Peyer's patch (tissue), 4 donors: ENCODE results near the gene SPOCK3.

Experiments
- POLR2A ChIP-seq, 2 donors: fragments of 450-650 bp; IDR thresholded peaks; one replicate each; pipeline ENCODE4 v1.5.1; 2017; ENCODE audit warnings: antibody characterized with exemption in 2 of 2, mild to moderate bottlenecking in 2 of 2, moderate library complexity in 2 of 2
- TF ChIP-seq, protein P1 (sequence below), 6 experiments: fragments of 450-650 bp in 4 of 6; fragments of 200-600 bp in 2 of 6; sonication (generic) in 1 of 6; IDR thresholded peaks; one replicate each; pipeline ENCODE4 v1.5.1; 2017 to 2019; ENCODE audit warnings: antibody characterized with exemption in 6 of 6, mild to moderate bottlenecking in 3 of 6, moderate library complexity in 1 of 6

DNA sequence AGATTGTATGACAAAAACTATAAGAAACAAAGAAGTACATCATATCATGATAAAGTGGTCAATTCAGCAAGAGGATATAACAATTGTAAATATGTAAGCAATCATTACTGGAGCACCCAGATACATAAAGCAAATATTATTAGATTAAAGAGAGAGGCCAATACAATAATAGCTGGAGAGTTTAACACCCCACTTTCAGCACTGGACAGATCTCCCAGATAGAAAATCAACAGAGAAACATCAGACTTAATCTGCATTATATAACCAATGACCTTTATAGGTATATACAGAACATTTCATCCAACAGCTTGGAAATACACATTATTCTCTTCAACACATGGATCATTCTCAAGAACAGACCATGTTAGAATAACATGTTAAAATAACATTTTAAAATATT lies 128.4 kb downstream of the SPOCK3 start:
- TF ChIP-seq, protein P1, sequence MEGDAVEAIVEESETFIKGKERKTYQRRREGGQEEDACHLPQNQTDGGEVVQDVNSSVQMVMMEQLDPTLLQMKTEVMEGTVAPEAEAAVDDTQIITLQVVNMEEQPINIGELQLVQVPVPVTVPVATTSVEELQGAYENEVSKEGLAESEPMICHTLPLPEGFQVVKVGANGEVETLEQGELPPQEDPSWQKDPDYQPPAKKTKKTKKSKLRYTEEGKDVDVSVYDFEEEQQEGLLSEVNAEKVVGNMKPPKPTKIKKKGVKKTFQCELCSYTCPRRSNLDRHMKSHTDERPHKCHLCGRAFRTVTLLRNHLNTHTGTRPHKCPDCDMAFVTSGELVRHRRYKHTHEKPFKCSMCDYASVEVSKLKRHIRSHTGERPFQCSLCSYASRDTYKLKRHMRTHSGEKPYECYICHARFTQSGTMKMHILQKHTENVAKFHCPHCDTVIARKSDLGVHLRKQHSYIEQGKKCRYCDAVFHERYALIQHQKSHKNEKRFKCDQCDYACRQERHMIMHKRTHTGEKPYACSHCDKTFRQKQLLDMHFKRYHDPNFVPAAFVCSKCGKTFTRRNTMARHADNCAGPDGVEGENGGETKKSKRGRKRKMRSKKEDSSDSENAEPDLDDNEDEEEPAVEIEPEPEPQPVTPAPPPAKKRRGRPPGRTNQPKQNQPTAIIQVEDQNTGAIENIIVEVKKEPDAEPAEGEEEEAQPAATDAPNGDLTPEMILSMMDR (IDR thresholded peaks at IDR 0.05), result no peak
- no peak for TF ChIP-seq POLR2A (IDR thresholded peaks at IDR 0.05)
